Brain pericyte (primary cell): Measurements from ENCODE around the gene HS6ST3.

Source experiments
- DNase-seq: peaks from one replicate; pipeline ENCODE4 v3.0.0-alpha.2; 2012; ENCODE audit warnings: low read depth, low spot score

HS6ST3 gene

DNA sequence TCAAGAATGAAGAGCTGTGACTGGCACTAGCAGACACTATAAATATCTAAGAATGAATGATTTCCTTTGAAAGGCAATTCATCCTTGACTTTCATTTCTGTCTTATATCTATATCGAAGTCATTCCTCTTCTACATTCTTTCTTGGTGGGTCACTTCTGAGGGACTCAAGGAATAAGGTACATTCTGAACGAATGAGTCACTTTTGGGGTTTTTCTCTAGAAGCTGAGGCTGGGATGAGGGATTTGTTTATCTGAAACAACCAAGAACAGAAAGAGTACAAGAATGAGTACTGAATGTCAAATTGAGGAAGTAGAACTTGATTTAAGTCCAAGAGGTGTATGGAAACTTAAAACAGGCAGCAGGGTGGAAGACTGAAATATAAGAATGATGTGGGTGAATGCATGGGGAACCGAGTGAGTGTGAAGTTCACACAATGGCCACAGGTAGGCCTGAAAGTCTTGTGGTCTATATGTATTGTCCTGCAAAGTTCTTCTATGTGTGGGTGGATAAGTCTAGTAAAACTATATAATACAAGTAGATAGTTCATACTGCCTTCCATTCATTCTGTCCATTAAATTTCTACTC, 560.5 kb downstream of the HS6ST3 start:
- no peak for DNase-seq

DNA sequence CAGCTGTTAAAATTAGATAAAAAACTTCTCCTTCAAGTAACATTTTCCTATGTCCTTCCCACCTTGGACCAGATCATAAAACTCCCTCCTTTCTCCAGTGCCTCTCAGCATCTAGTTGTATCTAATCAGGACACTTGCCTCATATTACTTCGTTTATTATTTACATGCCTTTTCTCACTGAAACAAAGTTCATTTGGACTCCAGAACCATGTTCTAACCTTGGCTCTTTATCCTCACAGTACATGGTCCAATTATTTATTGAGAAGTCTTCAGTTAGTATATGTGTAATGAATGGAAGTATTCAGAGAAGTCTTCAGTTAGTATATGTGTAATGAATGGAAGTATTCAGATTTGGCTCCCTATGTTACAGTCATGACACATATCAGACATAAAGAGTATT, 561.7 kb downstream of the HS6ST3 start:
- no peak for DNase-seq

DNA sequence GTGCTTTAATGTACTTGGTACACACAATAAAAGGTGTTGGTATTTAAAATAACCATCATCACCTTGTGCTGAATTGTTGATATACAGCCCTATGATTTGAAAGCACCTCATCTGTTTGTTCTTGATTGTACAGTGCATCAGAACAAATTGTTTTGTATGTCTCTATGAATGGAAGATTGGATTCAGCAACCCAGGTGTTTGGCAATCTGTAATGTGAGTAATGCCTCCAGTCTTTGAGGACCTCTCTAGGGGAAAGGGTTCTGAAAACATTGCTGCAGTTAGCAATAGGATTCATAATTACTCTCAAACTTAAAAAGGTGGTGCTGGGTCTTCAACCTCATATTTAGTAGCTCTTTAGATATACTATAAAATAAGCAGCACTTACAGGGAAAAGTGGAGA, 562.6 kb downstream of the HS6ST3 start:
- DNase-seq = no peak

DNA sequence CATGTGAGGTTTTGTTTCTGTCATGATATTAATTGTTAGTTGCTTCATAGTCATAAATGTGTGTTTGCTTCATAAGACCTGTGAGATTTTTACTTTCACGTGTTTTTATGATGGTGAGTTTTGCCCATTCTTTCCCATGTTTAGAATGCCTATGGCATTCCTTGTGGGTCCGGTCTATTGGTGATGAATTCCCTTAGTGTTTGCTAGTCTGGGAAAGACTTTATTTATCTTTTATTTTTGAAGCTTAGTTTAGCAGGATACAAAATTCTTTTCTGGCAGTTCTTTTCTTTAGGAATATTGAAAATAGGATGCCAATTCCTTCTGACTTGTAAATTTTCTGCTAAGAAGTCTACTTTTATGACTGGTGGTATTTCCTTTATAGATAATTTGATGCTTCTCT, 571.7 kb downstream of the HS6ST3 start:
- DNase-seq = no peak

- DNase-seq = no peak
Observed at GRCh38 chr13:96662036-96662435, 572.1 kb downstream of the HS6ST3 start.

DNA sequence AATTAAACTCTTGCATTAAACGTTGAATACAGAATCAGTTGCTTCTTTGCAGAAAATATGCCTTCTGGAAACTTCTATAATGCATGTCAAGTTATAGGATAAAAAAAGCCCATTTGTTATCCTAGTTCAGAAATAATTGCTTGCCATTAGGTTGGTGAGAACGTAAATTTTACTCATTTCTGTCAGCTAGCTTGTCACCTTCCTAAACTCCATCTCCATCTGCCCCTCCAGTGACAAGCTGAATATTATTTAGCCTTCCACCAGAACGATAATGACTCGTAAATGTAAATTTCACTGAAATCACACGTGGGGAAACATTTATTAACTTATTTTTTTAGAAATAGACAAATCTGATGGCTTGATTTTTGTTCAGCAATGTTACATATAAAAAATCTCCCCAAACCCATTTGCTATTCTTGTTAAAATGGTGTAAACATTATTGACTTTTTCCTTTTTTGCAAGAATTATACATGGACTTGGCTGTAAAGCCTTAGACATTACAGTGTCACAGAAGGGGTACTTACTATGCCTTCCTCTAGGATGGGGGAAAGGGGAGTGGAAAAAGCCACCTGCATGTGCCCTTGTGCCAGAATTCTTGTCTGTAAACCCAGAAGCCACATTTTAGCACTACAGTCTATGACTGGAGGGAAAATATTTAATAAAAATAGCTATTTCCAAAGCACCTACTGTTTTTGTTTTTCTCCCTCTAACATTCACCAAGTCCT, 577.5 kb downstream of the HS6ST3 start:
- DNase-seq = no peak

GRCh38 chr13:96671073-96671472, 581.2 kb downstream of the HS6ST3 start:
- no peak for DNase-seq

DNA sequence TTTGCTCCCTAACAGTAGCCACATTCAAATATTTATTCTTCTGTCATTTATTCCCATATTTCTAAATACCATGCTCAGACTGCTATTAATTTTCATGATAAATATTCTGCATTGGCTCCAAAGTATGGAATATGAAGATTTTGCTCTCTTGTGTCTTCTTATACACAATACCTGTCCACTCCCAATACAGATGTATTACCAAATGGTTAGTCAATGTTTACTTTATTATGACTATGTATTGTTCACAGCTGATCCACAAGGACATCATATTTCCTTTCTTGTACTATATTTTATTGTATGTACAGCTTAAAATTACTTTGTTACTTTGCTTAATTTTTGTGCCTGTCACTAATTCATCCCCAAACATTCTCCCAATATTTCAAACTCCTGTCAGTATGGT, 582.1 kb downstream of the HS6ST3 start:
- no peak for DNase-seq

- no peak for DNase-seq
Observed at GRCh38 chr13:96673825-96674224, 583.9 kb downstream of the HS6ST3 start.

- no peak for DNase-seq
Observed at GRCh38 chr13:96677029-96677428, 587.1 kb downstream of the HS6ST3 start.

GRCh38 chr13:96678801-96679200, 588.9 kb downstream of the HS6ST3 start:
- DNase-seq = no peak

- DNase-seq = no peak
Observed at GRCh38 chr13:96680898-96681297, 591.0 kb downstream of the HS6ST3 start.

DNA sequence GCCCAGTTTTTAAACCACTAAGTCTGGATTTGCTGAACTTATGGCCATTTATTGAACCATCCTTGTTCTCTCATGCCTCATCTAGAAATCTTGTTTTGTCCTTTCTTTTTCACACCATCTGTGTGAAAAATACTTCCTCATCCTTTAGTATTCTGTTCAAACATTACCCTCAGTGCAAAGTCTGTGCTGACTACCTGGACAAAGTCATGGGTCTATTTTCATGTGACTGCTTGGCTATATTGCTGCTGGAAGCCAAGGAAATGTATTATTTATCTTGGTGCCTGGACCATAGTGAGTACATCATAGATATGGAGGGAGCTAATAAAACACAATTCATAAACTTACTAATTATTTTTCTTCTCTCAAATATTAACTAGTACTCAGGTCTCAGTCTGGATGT, 591.9 kb downstream of the HS6ST3 start:
- no peak for DNase-seq

- DNase-seq = no peak
Observed at GRCh38 chr13:96684469-96684868, 594.6 kb downstream of the HS6ST3 start.

DNA sequence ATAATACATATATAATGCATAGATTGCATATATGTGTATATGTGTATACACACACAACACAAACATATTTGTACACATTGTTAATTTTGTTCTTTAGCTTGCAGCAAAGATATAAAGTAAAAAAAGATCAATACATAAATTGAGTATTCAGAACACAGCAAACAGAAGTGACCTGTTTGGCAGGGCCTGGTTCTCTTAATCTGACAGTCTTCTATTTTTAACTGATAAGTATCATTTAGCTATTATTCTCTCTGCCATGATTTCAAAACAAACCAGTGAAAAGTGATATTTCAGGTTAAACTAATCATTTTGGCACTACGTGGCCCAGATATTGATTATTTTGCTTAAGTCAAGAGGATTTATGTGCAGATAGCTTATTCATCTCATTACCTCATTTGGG, 595.0 kb downstream of the HS6ST3 start:
- DNase-seq = no peak

GRCh38 chr13:96686286-96686685, 596.4 kb downstream of the HS6ST3 start:
- DNase-seq = no peak

DNA sequence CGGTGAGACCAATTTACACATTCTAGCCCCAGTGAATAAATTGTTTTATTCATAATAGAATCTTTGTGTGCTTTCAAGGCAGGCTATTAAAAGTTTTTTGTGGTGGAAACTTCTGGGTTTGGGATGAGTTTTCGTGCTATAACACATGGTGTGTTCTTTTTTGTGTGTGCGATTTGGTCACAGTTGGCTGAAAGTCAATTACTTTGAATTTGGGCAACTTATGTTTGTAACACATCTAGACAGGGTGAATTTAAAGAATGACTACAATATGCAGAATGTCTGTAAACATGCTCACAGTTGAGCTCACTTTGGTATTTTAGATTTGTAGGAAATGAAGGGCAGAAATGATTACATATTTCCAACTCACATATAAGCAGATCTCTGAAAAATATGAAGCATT, 597.3 kb downstream of the HS6ST3 start:
- DNase-seq = no peak

DNA sequence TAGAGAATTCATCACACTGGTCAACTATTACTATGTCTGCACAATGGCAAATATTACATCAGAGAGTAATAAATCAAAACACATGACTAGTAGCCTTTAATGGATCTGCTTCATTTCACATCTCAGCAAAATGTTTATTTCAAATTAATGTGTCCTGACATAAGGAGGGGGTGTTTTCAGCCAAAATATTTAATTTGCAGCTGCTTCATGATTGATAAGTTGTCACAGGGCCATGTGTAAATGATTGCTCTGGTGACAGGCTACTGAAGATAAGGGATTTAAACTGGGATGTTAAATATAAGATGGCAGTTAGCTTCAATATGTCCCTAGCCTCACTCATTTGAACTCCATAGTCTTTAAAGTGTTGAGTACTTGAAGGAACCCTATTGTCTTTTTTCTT, 601.1 kb downstream of the HS6ST3 start:
- no peak for DNase-seq

DNA sequence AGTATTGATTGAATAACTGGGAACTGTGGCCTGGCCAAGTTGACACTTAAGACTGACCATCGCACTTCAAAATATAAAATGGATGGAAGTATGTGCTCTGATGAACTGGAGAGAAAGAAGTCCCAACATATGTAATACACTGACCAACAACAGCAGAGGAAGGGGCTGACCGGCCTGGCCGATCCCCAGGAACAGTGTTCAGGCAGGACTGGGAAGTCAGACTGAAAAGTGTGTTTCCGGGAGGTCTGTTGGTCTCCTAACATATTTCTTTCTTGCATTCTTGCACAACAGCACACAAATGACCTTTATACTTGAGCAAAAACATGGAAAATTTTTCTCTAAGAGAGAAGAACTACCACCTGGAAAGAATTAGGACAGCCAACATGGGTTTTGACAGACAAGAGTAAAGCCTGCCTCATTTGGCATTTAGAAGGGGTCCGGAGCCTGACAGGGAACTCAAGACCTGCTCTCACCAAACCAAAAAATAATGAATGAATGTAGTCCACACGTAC, 606.5 kb downstream of the HS6ST3 start:
- DNase-seq = no peak

- no peak for DNase-seq
Observed at GRCh38 chr13:96700657-96701056, 610.8 kb downstream of the HS6ST3 start.

GRCh38 chr13:96707146-96707545, 617.2 kb downstream of the HS6ST3 start:
- no peak for DNase-seq

GRCh38 chr13:96710166-96710862, 620.4 kb downstream of the HS6ST3 start:
- no peak for DNase-seq

- no peak for DNase-seq
Observed at GRCh38 chr13:96720446-96720845, 630.5 kb downstream of the HS6ST3 start.
